Loucy (cell line): ENCODE data around the gene GRK2.

Experiments
- CTCF ChIP-seq: fragments of 200-600 bp; sonication (generic); conservative IDR thresholded peaks from 2 replicates; pipeline ENCODE4 v1.5.1; 2014; ENCODE audit warnings: mild to moderate bottlenecking, antibody characterized with exemption, low read length
- EZH2phosphoT487 ChIP-seq: fragments of 200-600 bp; IDR thresholded peaks from 2 replicates; pipeline ENCODE4 v1.6.1; 2018; ENCODE audit warnings: antibody characterized with exemption, mild to moderate bottlenecking, moderate library complexity, borderline replicate concordance

GRCh38 chr11:67230406-67230805 is 35.9 kb upstream of the GRK2 start:
- TF ChIP-seq EZH2phosphoT487 (no peak), CTCF (no peak)
